GM12892 (cell line): ENCODE results near the gene KNDC1.

Source experiments
- POLR2A ChIP-seq: IDR thresholded peaks from 2 replicates; pipeline ENCODE4 v1.6.1; 2011; ENCODE audit warnings: low read depth, low read length, control low read depth
- POLR2AphosphoS5 ChIP-seq: IDR thresholded peaks from 2 replicates; pipeline ENCODE4 v1.6.1; 2011; ENCODE audit warnings: low read depth, low read length, control low read depth

- TF ChIP-seq POLR2A (no peak), POLR2AphosphoS5 (no peak)
Measured at GRCh38 chr10:133178357-133179127, 18.5 kb downstream of the KNDC1 start.
